Peyer's patch (tissue), 4 donors: ENCODE measurements around the gene TMEM17.

ENCODE experiments used
- CTCF ChIP-seq, 6 experiments: fragments of 450-650 bp in 4 of 6; fragments of 200-600 bp in 2 of 6; sonication (generic) in 1 of 6; IDR thresholded peaks; one replicate each; pipeline ENCODE4 v1.5.1; 2017 to 2019; ENCODE audit warnings: antibody characterized with exemption in 6 of 6, mild to moderate bottlenecking in 3 of 6, moderate library complexity in 1 of 6
- POLR2A ChIP-seq, 2 donors: fragments of 450-650 bp; IDR thresholded peaks; one replicate each; pipeline ENCODE4 v1.5.1; 2017; ENCODE audit warnings: antibody characterized with exemption in 2 of 2, mild to moderate bottlenecking in 2 of 2, moderate library complexity in 2 of 2

DNA sequence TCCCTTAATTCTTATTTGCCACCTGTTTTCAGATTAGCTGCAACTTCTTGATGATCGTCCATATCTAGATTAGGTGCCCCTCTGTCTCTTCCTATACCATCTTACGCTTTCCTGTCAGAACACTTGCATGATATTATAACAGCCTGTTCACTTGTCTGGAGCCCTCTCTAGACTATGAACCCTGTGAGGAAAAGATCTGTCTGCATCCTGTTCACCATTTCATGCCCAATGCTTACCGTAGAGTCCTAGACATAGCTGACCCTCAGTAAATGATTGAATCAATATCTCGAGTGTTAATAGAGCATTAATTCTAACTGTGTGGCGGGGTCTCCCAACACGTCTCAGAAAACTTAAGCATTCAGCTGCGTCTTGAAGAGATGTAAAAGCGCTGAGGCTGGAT, 31.8 kb upstream of the TMEM17 start:
- TF ChIP-seq CTCF (IDR thresholded peaks at IDR 0.05) = no peak
- no peak for TF ChIP-seq POLR2A (IDR thresholded peaks at IDR 0.05)
